HG03159 (cell line): ENCODE measurements around the gene NOP14.
"Not testable (repeated sequence)": the region's sequence is repeated elsewhere in the genome, so short reads cannot be mapped to it uniquely, and the experiment has no call there.

Experiments
- ATAC-seq: cut with Tn5 transposase; IDR thresholded peaks from one replicate; pipeline ENCODE4 v1.9.1; 2021; ENCODE audit warnings: mild to moderate bottlenecking, moderate library complexity; ENCODE audit not compliant: unreplicated experiment

Gene NOP14

DNA sequence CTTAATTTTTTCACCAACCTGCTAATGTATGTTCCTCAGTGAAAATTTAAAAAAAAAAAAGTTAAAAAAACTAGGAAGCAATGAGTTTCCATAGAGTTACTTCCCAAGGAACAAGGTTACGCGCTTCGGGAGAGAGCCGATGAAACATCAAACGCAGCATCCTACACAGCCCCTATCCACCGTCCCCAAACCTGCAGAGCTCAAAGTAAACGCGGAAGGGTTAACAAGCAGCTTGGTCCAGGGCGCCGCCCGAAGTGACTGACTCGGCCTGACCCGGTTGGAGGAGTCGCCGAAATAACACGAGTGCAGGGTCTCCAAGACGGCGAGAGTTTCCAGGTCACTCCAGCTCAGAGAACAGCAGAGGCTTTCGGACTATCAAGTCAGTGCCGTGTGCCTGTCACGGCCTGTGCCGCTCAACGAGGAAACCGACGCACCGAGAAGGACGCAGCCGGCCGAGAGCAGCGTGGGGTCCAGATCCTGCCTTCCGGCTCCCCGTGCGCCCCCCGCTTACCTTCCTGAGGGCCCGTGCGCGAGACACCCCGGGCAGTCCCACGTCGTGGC lies 512 bp downstream of the NOP14 start:
- ATAC-seq = peak; percentile 32

DNA sequence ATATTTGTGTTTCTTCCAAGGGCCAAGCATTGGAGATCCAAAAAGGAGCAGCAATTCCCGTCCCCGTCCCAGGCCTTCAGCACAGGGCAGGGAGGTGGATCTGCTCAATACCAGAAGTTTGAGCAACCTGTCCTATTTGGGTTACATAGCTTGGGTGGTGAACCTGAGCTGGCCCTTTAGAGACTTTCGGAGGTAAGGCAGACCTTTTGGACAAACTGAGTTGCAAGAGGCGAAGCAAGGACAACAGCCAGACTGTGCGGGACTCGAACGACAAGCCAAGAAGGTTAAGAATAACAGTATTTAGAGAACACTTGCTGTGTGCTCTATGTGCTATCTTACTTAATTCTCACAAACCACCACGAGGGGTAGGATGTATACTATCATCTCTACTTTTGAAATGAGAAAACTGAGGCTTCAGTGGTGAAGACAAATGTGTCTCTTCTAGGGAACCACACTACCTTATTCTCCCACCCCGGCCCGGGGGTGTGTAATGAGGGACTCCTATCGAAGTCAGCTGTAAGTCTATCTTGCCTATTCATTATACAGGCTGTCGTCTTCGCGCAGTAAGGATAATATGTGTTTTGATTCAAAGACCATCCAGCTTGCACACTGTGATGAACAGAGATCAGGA lies 1.3 kb downstream of the NOP14 start:
- no peak for ATAC-seq

DNA sequence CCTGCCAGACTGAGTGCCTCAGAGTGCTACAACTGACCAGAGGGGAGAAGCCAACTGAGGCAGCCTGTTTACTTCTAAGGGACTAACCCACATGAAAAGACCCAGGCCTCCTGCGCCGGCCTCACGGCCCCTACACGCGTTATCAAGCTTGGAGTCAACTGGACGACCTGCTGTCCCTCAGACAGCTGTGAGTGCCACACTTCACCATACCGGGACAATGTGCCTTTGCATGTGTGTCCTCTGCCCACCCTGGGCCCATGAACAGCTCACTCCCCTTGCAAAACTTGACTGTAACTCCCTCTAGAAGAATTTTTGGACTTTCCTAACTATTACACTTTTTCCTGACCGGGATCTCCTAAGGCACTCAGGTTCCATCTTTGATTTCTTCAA lies 1.8 kb downstream of the NOP14 start:
- ATAC-seq = no peak

DNA sequence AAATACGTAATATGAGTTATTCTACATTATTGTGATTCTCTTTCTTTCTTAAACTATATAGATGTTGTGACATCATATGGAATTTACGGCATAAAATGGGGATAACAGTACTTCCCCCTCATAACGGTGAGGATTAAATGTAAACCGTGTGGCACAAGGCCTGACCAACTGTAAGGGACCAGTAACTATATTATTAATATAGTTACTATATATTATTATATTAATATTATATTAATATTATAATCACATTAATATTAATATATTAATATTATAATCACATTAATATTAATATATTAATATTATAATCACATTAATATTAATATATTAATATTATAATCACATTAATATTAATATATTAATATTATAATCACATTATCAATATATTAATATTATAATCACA lies 2.8 kb downstream of the NOP14 start:
- ATAC-seq = not testable (repeated sequence)

DNA sequence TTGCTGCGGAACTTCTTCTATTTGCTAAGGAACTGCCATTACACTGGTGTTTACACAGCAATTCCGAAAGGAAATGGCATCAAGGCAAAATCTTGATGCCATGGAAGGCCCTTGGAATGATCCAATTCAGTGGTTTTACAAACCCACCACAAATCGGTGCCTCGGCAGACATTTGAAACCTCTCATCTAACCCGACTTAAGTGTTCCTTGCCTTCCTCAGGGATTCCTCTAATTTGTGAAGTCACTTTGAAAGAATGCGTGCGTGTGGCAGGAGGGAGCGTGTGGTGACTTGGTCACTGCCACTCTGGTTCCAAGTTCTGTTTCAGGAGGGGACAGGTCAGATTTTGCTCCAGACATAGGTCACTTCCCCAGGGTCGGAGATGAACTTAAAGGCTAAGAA lies 4.8 kb downstream of the NOP14 start:
- ATAC-seq = no peak

DNA sequence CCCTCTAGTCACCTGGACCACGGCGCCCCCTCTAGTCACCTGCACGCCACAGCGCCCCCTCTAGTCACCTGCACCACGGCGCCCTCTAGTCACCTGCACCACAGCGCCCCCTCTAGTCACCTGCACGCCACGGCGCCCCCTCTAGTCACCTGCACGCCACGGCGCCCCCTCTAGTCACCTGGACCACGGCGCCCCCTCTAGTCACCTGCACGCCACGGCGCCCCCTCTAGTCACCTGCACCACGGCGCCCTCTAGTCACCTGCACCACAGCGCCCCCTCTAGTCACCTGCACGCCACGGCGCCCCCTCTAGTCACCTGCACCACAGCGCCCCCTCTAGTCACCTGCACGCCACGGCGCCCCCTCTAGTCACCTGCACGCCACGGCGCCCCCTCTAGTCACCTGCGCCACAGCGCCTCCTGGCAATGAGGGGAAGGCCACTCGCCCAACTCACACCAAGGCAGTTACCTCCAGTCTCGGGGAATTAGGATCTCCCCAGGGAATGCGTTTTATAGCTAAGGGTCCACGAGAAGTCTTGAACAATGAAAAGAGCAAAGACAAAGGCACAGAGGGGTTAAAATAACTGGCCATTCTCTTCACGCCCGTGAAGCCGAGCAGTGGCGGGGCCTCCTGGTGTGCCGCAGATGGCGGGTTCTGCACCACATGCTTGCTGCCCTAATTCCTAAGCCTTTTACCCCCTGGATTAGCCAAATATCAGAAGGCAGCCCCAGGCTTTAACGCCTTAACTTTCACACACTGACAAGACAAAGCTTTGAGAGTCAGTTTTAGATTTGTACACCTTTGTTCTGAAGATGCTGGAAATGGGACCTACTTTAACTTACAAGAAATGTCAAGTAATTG lies 7.8 kb downstream of the NOP14 start:
- not testable (repeated sequence) for ATAC-seq

DNA sequence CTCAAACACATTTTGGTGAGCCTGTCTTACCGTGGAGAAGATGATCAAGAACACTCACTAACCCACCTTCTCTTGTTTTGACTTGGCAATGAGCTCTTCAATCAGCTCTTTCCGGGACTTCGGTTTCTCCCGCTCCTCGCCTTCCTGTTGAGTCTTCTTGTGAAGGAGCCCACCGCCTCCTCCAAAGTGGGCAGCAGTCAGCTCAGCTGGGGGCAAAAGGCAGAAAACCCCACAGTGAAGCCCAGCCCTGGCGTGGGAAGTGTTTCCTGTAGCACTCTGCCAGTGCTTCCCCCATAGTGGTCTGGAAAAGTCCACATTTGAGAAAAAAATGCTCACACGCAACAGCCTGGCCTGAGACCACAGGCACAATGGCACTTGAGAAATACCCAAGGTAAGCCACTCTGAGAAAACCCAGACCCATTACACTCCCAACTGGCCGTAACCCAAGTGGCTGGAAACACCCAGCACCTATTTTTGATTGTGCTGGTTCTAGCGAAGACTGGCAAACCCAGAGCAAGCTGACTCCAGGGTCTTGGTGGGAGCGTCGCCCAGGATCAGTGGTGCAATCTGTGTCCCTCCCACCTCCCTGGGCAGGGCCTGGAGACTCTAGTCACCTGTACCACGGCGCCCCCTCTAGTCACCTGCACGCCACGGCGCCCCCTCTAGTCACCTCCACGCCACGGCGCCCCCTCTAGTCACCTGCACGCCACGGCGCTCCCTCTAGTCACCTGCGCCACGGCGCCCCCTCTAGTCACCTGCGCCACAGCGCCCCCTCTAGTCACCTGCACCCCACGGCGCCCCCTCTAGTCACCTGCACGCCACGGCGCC lies 8.6 kb downstream of the NOP14 start:
- ATAC-seq = peak; percentile 50

DNA sequence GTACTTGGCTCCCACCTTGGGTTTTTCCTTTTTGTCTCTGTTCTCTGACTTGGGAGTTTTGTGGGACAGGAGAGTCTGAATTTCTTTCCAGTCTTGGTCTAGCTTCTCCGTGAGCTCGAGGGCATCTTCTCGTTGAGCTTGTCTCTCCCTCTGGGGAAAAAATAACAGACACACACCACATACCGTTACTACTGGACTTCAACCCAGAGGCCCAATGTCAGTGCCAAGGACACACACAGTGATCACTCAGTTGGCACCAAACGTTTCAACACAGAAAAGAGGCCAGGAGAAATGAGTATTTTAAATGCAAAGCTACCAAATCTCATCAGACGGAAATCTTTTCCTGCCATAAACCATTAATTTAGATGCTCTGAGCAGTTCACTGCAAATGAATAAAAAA lies 9.7 kb downstream of the NOP14 start:
- ATAC-seq = no peak

DNA sequence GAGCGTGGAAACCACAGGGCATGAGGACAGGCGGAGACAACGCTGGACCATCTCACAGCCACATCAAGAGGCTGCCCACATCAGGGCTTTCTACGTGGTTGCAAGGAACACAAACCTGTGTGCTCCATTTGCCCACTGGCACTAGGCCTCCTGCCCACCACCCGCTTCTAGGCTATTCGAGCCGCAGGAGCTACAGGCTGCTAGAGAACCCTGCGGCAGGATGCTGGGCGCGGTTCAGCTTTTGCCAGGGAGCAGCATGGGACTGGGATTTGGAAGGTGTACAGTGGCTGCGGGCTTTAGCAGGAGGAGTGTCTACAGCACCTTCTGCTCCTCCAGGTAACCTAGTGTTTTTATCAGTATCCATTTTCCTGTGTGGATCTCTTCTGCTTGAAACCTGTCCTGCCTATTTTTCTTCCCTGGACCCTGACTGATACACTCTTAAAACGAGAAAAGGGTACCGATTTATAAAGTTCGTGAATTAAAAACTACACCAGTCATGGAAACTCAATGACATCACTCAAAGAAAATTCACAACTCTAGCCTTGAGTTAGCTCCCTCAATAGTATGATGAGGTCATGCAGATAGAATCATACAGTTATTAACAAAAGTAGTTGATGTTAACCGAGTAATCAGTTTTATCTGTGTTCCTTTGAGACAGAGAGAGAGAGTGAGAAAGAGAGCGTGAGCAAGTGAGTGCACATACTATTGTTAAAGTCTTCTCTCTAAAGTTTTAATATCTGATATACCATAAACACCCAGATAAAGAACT lies 12.8 kb downstream of the NOP14 start:
- no peak for ATAC-seq

DNA sequence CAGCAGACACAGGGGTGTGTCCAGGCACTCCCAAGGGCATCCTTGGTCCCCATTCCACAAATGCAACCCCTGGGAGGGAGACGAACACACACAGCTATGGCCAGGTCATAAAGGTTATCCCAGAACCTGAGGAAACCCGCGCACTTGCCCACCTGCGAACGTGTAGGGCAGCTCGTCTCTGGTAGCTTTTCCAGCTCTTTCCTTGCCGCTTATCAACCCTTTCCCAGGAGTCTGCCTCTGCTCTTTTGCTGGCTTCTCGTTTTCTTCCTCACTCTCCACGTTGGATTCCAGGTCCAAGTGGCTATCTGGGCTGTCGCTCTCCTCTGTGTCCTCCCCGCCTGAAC lies 13.5 kb downstream of the NOP14 start:
- ATAC-seq = no peak

DNA sequence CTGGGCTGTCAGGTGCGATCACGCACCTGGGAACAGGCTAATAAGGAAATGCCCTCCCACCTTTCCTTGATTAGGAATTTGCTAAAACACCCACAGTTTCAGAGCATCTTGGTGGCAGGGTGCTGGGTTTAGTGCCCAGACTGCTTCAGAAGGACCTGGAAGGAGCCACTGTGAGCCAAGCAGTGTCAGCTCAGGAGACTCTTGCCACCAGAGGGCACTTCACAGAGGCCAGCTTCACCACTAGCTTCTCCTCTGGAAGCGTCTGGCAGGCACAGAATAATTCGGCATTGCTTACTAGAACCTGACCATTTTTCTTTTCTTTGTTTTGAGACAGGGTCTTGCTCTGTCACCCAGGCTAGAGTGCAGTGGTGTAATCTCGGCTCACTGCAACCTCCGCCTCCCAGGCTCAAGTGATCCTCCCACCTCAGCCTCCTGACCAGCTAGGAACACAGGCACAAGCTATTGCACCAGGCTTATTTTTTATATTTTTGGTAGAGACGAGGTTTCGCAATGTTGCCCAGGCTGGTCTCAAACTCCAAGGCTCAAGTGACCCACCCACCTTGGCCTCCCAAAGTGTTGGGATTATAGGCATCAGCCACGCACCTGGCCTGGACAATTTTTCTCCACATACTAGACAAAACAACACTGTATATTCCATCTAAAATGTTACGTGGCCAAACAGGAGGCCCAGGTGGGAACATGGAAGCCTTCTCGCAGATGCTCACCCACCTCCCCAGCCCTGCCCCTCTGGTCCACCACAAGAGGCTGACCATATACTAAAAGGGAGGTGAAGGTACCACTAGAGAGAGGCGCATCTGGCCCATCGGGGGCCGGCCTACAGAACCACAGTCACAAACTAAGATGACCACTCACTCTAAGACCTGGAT lies 14.1 kb downstream of the NOP14 start:
- no peak for ATAC-seq

DNA sequence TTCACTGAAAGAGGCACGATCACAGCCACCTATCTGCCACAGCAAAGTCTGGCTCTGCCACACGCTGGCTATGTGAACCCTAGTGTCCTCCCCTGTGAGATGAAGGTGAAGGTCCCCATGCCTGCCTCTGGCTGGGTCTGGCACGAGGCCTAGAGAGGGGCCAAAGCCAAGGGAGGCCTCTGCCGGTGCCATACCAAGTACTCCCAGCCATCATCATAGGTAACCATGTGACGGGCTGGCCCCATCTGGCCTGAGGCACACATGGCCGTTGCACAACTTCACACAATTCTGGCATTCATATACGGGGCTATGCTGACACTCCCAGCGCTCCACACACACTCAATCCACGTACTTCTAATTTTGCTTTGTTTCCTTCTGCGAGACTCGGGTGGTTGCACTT lies 15.3 kb downstream of the NOP14 start:
- ATAC-seq = no peak

DNA sequence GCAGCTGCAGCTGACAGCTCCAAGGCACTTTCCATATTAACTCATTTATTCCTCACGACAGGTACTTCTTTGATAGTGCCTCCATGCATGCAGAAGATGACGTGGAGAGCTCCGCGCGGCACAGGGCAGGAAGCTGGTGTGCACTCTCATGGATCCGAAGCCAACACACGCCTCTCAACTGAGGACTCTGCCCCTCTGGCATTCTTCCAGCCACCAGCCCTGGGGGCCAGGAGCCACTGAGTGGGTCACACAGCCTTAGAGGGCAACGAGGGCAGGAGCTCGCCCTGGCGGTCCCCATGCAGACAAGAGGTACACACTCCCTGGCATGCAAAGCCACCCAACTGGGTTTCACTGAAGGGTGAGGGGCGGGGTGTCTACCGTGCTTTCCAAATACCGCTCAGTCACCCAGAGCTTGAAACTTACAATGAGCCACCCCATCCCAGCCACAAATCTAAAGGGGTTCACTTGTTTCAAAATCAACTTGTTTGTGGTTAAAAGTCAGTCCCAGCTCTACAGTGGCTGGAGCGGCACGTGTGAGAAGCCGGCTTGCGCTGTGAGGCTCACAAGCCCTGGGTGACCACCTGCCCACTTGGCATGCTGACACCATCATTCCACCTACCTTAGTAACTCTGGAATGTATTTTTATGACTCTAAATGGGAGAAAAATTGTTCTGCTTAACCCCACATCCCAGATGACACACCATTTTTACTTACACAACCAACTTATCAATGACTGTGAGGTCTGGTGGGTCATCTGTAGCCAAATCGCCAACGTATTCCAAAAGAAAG lies 16.2 kb downstream of the NOP14 start:
- ATAC-seq = no peak

DNA sequence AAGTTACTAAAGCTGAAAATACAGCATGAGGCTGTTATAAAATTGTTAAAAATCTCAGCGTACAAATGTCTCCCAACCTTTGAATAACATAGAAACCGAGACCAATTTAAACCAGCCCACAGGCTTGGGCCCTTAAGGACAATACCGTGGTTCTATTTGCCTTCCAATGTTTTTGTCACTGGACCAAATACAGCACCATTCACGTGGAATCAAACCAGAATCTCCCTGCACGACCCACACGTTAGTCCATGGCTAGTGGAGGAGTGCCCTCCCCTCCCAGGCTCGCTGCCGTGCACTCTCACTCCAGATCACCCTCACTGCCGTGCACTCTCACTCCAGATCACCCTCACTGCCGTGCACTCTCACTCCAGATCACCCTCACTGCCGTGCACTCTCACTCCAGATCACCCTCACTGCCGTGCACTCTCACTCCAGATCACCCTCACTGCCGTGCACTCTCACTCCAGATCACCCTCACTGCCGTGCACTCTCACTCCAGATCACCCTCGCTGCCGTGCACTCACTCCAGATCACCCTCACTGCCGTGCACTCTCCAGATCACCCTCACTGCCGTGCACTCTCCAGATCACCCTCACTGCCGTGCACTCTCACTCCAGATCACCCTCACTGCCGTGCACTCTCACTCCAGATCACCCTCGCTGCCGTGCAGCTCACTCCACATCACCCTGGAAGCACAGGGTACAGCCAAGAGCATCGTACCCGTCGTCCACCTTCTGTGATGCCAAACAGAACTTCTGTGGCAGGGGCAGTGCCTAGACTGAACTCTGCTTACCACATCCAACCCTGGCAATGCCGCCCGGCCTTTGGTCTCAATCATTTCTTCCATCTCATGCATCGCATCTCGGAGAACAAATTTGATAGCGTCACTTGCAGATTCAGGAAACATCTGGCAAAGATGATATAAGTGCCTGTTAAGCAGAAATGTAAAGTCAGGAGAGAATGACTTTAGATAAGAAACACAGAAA lies 17.3 kb downstream of the NOP14 start:
- ATAC-seq = not testable (repeated sequence)

DNA sequence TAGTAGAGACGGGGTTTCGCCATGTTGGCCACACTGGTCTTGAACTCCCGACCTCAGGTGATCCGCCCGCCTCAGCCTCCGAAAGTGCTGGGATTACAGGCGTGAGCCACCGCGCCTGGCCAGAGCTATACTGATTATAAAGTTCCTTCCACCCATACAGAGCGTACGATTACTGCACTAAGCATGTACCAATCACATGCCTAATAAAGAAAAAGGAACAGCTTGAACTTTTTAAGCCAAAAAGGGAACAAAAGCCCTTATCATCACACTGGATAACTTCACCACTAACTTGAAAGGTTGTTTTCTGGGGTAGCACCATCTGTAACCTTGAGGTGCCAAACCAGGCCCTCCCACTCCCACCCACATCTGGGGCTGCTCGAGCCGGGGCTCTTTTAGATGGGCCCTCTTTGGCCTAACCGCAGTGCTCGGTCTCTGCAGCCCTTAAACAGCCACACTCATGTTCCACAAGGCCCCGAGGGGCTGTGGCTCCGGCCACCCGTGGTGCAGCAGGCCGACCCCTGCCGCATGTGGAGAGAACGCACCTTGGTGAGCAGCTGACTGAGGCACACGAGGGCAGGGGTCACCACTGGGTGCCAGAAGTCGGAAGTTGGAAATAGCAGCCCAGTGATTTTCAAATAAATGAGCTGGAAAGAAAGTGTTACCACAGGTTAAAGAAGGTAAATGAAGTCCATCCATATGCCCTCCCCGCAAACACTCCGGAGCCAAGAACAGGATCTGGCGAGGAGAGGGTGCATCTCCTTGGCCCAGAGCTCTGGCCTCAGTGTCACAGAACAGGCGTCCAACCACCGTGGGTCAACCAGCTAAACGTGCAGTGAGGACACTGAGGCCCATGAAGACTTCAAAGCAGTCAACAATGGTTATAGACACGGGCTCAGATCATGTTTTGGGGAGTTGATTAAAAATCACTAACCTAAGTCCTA lies 18.4 kb downstream of the NOP14 start:
- ATAC-seq = no peak

DNA sequence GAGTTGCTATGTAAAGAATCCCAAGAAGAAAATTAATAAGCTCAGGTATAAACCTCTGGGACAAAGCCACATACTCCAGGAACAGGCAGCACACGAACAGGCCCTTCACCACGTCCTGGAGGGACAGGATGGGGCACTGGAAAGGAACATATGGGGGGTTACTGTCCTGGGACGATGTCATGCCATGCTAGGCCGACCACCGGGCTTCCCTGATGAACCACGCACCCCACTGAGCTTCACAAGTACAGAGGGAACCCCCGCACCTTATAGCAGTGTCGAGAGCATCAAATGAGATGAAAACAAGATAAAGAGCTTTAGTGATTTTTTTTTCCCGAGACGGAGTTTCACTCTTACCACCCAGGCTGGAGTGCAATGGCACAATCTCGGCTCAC lies 19.1 kb downstream of the NOP14 start:
- ATAC-seq = no peak
